ENCODE measurements around the gene DHX9.

DHX9 gene

DNA sequence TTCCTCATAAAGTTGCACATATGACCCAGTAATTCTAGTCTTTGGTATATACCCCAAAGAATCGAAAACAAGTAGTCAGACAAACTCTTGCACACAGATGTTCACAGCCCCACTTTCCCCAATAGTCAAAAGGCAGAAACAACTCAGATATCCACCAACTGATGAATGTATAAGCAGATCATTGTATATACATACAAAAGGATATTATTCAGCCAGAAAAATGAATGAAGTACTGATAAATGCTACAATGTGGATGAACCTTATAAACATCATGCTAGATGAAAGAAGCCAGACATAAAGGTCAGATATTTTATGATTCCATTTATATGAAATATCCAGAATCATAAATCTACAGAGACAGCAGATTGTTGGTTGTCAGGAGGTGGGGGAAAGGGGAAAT, 86.5 kb downstream of the DHX9 start:
- TF ChIP-seq EP300 (IDR thresholded peaks at IDR 0.05; ENCODE audit: borderline replicate concordance) (no peak), NFIC (IDR thresholded peaks at IDR 0.05) (no peak), TCF12 (IDR thresholded peaks at IDR 0.05; ENCODE audit: low read depth) (no peak), RAD21 (IDR thresholded peaks at IDR 0.05; ENCODE audit: low read depth) (no peak), FOXM1 (IDR thresholded peaks at IDR 0.05; ENCODE audit: borderline replicate concordance, low read depth) (no peak), CEBPB (IDR thresholded peaks at IDR 0.05) (no peak), YY1 (IDR thresholded peaks at IDR 0.05; ENCODE audit: low read depth) (no peak), EGR1 (IDR thresholded peaks at IDR 0.05) (no peak), TEAD4 (IDR thresholded peaks at IDR 0.05) (no peak), CREB1 (IDR thresholded peaks at IDR 0.05; ENCODE audit: low read depth) (no peak)
- TF ChIP-seq, protein P1, sequence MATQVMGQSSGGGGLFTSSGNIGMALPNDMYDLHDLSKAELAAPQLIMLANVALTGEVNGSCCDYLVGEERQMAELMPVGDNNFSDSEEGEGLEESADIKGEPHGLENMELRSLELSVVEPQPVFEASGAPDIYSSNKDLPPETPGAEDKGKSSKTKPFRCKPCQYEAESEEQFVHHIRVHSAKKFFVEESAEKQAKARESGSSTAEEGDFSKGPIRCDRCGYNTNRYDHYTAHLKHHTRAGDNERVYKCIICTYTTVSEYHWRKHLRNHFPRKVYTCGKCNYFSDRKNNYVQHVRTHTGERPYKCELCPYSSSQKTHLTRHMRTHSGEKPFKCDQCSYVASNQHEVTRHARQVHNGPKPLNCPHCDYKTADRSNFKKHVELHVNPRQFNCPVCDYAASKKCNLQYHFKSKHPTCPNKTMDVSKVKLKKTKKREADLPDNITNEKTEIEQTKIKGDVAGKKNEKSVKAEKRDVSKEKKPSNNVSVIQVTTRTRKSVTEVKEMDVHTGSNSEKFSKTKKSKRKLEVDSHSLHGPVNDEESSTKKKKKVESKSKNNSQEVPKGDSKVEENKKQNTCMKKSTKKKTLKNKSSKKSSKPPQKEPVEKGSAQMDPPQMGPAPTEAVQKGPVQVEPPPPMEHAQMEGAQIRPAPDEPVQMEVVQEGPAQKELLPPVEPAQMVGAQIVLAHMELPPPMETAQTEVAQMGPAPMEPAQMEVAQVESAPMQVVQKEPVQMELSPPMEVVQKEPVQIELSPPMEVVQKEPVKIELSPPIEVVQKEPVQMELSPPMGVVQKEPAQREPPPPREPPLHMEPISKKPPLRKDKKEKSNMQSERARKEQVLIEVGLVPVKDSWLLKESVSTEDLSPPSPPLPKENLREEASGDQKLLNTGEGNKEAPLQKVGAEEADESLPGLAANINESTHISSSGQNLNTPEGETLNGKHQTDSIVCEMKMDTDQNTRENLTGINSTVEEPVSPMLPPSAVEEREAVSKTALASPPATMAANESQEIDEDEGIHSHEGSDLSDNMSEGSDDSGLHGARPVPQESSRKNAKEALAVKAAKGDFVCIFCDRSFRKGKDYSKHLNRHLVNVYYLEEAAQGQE (IDR thresholded peaks at IDR 0.05; ENCODE audit: low read depth) = no peak
- TF ChIP-seq, protein P2, sequence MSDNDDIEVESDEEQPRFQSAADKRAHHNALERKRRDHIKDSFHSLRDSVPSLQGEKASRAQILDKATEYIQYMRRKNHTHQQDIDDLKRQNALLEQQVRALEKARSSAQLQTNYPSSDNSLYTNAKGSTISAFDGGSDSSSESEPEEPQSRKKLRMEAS (IDR thresholded peaks at IDR 0.05) = no peak
- TF ChIP-seq, protein P3, sequence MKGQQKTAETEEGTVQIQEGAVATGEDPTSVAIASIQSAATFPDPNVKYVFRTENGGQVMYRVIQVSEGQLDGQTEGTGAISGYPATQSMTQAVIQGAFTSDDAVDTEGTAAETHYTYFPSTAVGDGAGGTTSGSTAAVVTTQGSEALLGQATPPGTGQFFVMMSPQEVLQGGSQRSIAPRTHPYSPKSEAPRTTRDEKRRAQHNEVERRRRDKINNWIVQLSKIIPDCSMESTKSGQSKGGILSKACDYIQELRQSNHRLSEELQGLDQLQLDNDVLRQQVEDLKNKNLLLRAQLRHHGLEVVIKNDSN (IDR thresholded peaks at IDR 0.05) = no peak

DNA sequence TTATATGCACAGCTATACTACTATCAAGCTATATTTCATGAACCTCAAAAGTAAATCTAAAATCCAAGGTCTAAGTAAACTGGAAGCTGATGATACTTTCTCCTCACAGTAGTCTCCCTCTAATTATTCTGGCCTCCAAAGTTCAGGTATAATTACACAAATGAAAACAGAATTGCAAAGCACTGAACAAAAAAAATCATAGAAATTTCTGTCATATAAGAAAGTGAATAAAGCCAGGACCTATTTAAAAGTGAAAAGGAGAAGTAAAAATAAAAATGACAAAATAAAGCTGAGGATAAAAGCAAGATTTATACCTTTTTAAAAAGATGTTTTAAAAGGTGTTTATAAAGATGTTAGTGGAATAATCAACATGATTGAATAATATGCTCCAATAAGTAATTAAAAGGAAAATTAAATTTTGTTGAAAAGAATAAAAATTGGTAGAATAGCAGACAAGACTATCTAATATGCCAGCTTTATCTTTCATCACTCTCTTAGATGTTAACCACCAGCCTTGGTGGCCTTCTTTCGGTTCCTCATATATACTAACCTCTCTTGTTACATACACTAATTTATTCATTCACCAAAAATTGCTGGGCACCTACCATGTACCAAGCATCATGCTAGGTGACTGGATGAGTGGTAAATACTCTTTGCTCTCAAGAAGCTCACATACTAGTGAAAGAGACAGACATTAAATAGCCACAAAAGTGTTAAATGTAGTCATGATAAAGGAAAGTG, 88.7 kb downstream of the DHX9 start:
- TF ChIP-seq ZBTB7A (IDR thresholded peaks at IDR 0.05; ENCODE audit: low read depth) (no peak), TEAD4 (IDR thresholded peaks at IDR 0.05) (no peak), TCF12 (IDR thresholded peaks at IDR 0.05; ENCODE audit: low read depth) (no peak), FOXM1 (IDR thresholded peaks at IDR 0.05; ENCODE audit: borderline replicate concordance, low read depth) (no peak), EGR1 (IDR thresholded peaks at IDR 0.05) (no peak), EP300 (IDR thresholded peaks at IDR 0.05; ENCODE audit: borderline replicate concordance) (no peak), CEBPB (IDR thresholded peaks at IDR 0.05) (no peak), NFIC (IDR thresholded peaks at IDR 0.05) (no peak), YY1 (IDR thresholded peaks at IDR 0.05; ENCODE audit: low read depth) (no peak), CREB1 (IDR thresholded peaks at IDR 0.05; ENCODE audit: low read depth) (no peak), RAD21 (IDR thresholded peaks at IDR 0.05; ENCODE audit: low read depth) (no peak), TAF1 (IDR thresholded peaks at IDR 0.05; ENCODE audit: low read depth) (no peak)
- TF ChIP-seq, protein P2 (IDR thresholded peaks at IDR 0.05) = no peak
- TF ChIP-seq, protein P1 (IDR thresholded peaks at IDR 0.05; ENCODE audit: low read depth) = no peak
- TF ChIP-seq, protein P3 (IDR thresholded peaks at IDR 0.05) = no peak

DNA sequence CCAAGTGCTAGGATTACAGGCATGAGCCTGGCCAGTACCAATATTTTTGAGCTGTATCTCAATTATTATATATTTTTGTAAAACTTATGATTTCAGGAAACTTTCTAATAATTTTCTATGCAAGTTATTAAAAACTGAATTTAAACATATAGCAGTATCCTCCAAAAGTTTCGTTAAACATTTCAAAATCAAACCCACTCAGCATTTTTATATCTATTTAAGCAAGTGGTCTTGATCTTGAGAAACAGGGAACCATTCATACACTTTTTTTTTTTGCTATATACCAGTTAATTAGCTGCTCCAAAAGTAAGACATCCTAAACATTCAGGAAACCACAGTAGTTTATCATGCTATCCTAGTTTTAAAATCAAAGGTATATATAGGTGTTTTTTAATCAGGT, 91.8 kb downstream of the DHX9 start:
- TF ChIP-seq CREB1 (IDR thresholded peaks at IDR 0.05; ENCODE audit: low read depth) = no peak
- TF ChIP-seq, protein P1 (IDR thresholded peaks at IDR 0.05; ENCODE audit: low read depth) = no peak
- no peak for TF ChIP-seq RAD21 (IDR thresholded peaks at IDR 0.05; ENCODE audit: low read depth)
- no peak for TF ChIP-seq CEBPB (IDR thresholded peaks at IDR 0.05)
- TF ChIP-seq EP300 (IDR thresholded peaks at IDR 0.05; ENCODE audit: borderline replicate concordance) = no peak
- no peak for TF ChIP-seq YY1 (IDR thresholded peaks at IDR 0.05; ENCODE audit: low read depth)
- TF ChIP-seq FOXM1 (IDR thresholded peaks at IDR 0.05; ENCODE audit: borderline replicate concordance, low read depth) = no peak
- no peak for TF ChIP-seq TCF12 (IDR thresholded peaks at IDR 0.05; ENCODE audit: low read depth)
- no peak for TF ChIP-seq TAF1 (IDR thresholded peaks at IDR 0.05; ENCODE audit: low read depth)
- no peak for TF ChIP-seq EGR1 (IDR thresholded peaks at IDR 0.05)
- TF ChIP-seq, protein P3 (IDR thresholded peaks at IDR 0.05) = no peak
- no peak for TF ChIP-seq ZBTB7A (IDR thresholded peaks at IDR 0.05; ENCODE audit: low read depth)
- no peak for TF ChIP-seq TEAD4 (IDR thresholded peaks at IDR 0.05)
- no peak for TF ChIP-seq NFIC (IDR thresholded peaks at IDR 0.05)
- TF ChIP-seq, protein P2 (IDR thresholded peaks at IDR 0.05) = no peak

Measured in Ishikawa (cell line).